ENCODE data around the gene OR2AK2.

- TF ChIP-seq EZH2 (IDR thresholded peaks at IDR 0.05; ENCODE audit: low read depth) = no peak
- TF ChIP-seq CTCF (conservative IDR thresholded peaks at IDR 0.05) = no peak
Observed at GRCh38 chr1:247933989-247934388, 31.0 kb upstream of the OR2AK2 start.
